ENCODE measurements around the gene ARHGAP24. TPM values are rescaled to one million over a fixed set of nuclear protein-coding genes. Genes with fewer than 3 reads are reported as not detected.

Gene ARHGAP24
- total and polyA plus RNA-seq, 7 donors: 0.46 to 40.4 (median 23.1) TPM

DNA sequence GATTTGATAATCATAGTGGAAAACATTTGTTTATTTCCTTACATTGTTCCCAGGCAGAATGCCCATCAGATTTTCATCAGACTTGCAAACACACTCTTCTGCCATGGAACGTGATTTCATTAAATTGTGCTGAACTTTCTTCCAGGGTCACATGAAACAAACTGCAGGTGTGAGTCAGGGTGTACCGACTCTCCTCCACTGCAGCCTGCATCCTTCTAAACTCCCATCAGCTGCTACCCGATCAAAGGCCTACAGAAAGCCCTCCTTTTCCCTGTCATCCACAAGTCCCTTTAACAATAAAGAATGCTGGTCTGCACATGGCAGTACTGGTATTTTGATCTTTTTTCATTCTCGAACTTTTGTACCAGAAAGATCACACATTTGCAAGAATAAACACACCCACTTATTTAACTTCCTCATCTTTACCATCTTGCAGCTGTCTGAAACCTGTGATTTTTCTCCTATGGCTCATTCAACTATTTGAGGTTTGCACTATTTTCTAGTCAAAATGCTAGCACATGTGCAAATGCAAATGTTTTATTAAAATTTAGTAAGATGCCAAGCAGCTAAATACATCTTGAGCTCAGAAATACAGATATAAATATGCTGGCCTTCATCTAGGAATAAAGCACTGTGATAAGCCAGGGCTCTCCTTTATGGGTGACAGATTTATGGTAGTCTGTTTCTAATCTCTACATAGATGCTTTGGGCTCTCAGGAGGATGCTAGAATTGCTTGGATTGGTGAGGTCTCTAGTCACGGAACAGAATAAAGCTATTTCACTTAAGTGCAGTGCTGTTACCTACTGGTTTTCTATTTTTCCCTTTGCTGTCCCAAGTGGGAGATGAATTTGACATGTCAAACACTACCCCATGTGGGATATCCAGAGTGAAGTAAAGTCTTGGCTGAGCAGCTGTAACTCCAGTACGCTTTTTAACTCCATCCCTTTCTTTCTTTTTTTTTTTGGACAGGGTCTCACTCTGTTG lies 25.8 kb upstream of the ARHGAP24 start:
- DNase-seq: no peak
- 52 to 61% methylated on average over 6 of the region's 6 CpGs for WGBS, 2 donors
- Histone ChIP-seq H3K27ac (no peak overlapping the region), H3K9me3 (no peaks in the 10 kb centered on the region), H3K4me1 (peaks cover 0 to 12% (median 0%) of the 10 kb centered on the region in 4 donors), H3K36me3 (no peaks in the 10 kb centered on the region), H3K4me3 (no peak overlapping the region), H3K27me3 (no peaks in the 10 kb centered on the region)
- no peak for TF ChIP-seq POLR2AphosphoS5 (IDR thresholded peaks at IDR 0.05)
- no peak for TF ChIP-seq EP300 (IDR thresholded peaks at IDR 0.05)
- no peak for TF ChIP-seq POLR2A (IDR thresholded peaks at IDR 0.05)
- TF ChIP-seq CTCF (IDR thresholded peaks at IDR 0.05): no peak
- intact Hi-C loops (cut with DNase I): no loop called here

DNA sequence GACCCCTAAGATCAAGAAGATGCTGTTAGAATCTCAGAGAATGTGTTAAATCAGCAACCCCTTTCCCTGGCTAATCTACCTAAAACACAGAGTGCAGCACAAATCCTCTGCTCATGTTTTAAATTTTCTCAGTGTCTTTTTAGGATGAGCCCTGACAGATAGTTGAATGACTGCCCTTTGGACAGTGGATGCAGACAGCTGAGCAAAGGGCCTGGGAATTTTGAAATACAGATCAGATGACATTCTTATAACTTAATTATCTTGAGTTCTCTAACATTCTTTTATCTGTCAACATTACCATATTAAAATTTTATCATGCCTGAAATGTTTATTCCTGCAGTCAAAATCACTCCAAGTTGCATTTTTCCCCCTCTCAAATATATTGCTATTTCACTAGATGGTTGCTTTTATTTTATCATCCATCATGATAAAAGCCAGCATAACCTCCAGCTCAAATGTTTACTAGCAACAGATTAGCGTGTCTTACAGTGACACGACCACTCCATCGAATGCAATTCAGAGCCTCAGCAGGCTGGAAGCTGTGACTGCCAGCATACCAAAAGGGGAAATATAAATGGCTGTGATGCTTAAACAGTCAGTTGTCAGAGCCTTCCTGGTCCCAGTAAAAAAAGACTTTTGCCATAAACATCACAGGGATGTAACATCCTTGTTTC lies 22.8 kb upstream of the ARHGAP24 start:
- H3K27me3 ChIP-seq: no peaks in the 10 kb centered on the region
- H3K4me3 ChIP-seq: no peak overlapping the region
- H3K4me1 ChIP-seq: peaks cover 0 to 7% (median 0%) of the 10 kb centered on the region in 4 donors
- TF ChIP-seq POLR2AphosphoS5 (IDR thresholded peaks at IDR 0.05) (no peak), CTCF (IDR thresholded peaks at IDR 0.05) (no peak), EP300 (IDR thresholded peaks at IDR 0.05) (no peak), POLR2A (IDR thresholded peaks at IDR 0.05) (no peak)
- intact Hi-C loops (cut with DNase I): no loop called here
- 69 to 82% methylated on average over 3 of the region's 3 CpGs for WGBS, 2 donors
- no peaks in the 10 kb centered on the region for H3K36me3 ChIP-seq
- no peak for DNase-seq
- H3K9me3 ChIP-seq: no peaks in the 10 kb centered on the region
- no peak overlapping the region for H3K27ac ChIP-seq

DNA sequence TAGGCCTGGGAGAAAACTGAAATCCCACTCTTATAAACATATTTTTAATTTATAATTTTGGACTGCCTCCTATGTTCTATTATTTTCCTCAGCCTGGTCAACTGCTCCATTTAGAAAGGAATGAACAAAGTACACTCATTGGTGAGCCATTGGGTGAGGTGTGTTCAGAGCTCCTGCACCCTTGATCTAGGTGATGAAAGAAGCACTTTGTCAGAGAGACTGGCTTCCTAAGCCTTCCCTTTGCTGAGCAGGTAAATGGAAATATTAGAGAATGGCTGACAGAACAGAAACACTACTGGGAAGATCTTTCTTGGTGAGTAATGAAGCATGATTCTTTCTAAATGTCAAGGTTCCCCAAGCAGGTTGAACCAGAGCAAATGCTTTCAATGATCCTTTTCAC lies 19.0 kb upstream of the ARHGAP24 start:
- Histone ChIP-seq H3K4me3 (no peak overlapping the region), H3K9me3 (no peaks in the 10 kb centered on the region), H3K27me3 (no peaks in the 10 kb centered on the region), H3K36me3 (no peaks in the 10 kb centered on the region), H3K4me1 (peaks cover 0 to 7% (median 0%) of the 10 kb centered on the region in 4 donors), H3K27ac (no peak overlapping the region)
- intact Hi-C loops (cut with DNase I): no loop called here
- DNase-seq: no peak
- no peak for TF ChIP-seq POLR2AphosphoS5 (IDR thresholded peaks at IDR 0.05)
- TF ChIP-seq POLR2A (IDR thresholded peaks at IDR 0.05): no peak
- no peak for TF ChIP-seq CTCF (IDR thresholded peaks at IDR 0.05)
- no peak for TF ChIP-seq EP300 (IDR thresholded peaks at IDR 0.05)

GRCh38 chr4:85457752-85458467 lies 17.0 kb upstream of the ARHGAP24 start:
- H3K27me3 ChIP-seq: no peaks in the 10 kb centered on the region
- TF ChIP-seq CTCF (IDR thresholded peaks at IDR 0.05) (no peak), EP300 (IDR thresholded peaks at IDR 0.05) (no peak), POLR2A (IDR thresholded peaks at IDR 0.05) (no peak), POLR2AphosphoS5 (IDR thresholded peaks at IDR 0.05) (no peak)
- H3K4me1 ChIP-seq: no peaks in the 10 kb centered on the region
- no peak for DNase-seq
- intact Hi-C loops (cut with DNase I): no loop called here
- H3K9me3 ChIP-seq: no peaks in the 10 kb centered on the region
- H3K4me3 ChIP-seq: no peak overlapping the region
- H3K36me3 ChIP-seq: no peaks in the 10 kb centered on the region
- 80 to 81% methylated on average over 5 of the region's 5 CpGs for WGBS, 2 donors
- no peak overlapping the region for H3K27ac ChIP-seq
